Choroid plexus epithelial cell (primary cell): ENCODE data around the gene EIF2B2.

Experiments
- DNase-seq: peaks from one replicate; pipeline ENCODE4 v3.0.0-alpha.2; 2010; ENCODE audit warnings: low read depth
- H3K4me3 ChIP-seq: 2 replicates; pipeline ENCODE4 v1.5.1; 2011; ENCODE audit warnings: low read depth, mild to moderate bottlenecking, control low read depth, low read length, moderate library complexity
- CTCF ChIP-seq: conservative IDR thresholded peaks from 2 replicates; pipeline ENCODE4 v1.5.1; 2011; ENCODE audit warnings: low read depth, mild to moderate bottlenecking, control low read depth, inconsistent platforms, low read length, moderate library complexity

EIF2B2 gene

GRCh38 chr14:74956280-74957072 lies 46.2 kb upstream of the EIF2B2 start:
- no peak for DNase-seq
- H3K4me3 ChIP-seq = no peak overlapping the region
- TF ChIP-seq CTCF = no peak

GRCh38 chr14:74959596-74960180 lies 43.0 kb upstream of the EIF2B2 start:
- no peak for DNase-seq

GRCh38 chr14:74960736-74961135 lies 42.0 kb upstream of the EIF2B2 start:
- no peak overlapping the region for H3K4me3 ChIP-seq
- TF ChIP-seq CTCF = no peak
- no peak for DNase-seq

More at GRCh38 chr14:74959596-74960180, 43.0 kb upstream of the EIF2B2 start:
- no peak overlapping the region for H3K4me3 ChIP-seq
- TF ChIP-seq CTCF = no peak

GRCh38 chr14:74961238-74961911 lies 41.3 kb upstream of the EIF2B2 start:
- no peak for DNase-seq
- no peak for TF ChIP-seq CTCF

GRCh38 chr14:74962046-74962445 lies 40.7 kb upstream of the EIF2B2 start:
- no peak for DNase-seq
- TF ChIP-seq CTCF = no peak
- H3K4me3 ChIP-seq = no peak overlapping the region

More at GRCh38 chr14:74961238-74961911, 41.3 kb upstream of the EIF2B2 start:
- no peak overlapping the region for H3K4me3 ChIP-seq

GRCh38 chr14:74962493-74962892 lies 40.2 kb upstream of the EIF2B2 start:
- DNase-seq = no peak

More at GRCh38 chr14:74962493-74962892, 40.2 kb upstream of the EIF2B2 start:
- no peak for TF ChIP-seq CTCF
- no peak overlapping the region for H3K4me3 ChIP-seq
